Loucy (cell line): ENCODE results near the gene NECTIN2.

Source experiments
- EZH2phosphoT487 ChIP-seq: fragments of 200-600 bp; IDR thresholded peaks from 2 replicates; pipeline ENCODE4 v1.6.1; 2018; ENCODE audit warnings: antibody characterized with exemption, mild to moderate bottlenecking, moderate library complexity, borderline replicate concordance
- TF ChIP-seq, protein P1 (sequence below): fragments of 200-600 bp; sonication (generic); conservative IDR thresholded peaks from 2 replicates; pipeline ENCODE4 v1.5.1; 2014; ENCODE audit warnings: mild to moderate bottlenecking, antibody characterized with exemption, low read length

- TF ChIP-seq, protein P1, sequence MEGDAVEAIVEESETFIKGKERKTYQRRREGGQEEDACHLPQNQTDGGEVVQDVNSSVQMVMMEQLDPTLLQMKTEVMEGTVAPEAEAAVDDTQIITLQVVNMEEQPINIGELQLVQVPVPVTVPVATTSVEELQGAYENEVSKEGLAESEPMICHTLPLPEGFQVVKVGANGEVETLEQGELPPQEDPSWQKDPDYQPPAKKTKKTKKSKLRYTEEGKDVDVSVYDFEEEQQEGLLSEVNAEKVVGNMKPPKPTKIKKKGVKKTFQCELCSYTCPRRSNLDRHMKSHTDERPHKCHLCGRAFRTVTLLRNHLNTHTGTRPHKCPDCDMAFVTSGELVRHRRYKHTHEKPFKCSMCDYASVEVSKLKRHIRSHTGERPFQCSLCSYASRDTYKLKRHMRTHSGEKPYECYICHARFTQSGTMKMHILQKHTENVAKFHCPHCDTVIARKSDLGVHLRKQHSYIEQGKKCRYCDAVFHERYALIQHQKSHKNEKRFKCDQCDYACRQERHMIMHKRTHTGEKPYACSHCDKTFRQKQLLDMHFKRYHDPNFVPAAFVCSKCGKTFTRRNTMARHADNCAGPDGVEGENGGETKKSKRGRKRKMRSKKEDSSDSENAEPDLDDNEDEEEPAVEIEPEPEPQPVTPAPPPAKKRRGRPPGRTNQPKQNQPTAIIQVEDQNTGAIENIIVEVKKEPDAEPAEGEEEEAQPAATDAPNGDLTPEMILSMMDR, result no peak
- TF ChIP-seq EZH2phosphoT487, result no peak
These were observed 5.3 kb upstream of the NECTIN2 start for GRCh38 chr19:44840811-44841210.
